Ascending aorta (tissue), 2 donors: ENCODE results near the gene ACACA. TPM values are rescaled to one million over a fixed set of nuclear protein-coding genes. Genes with fewer than 3 reads are reported as not detected.

ENCODE experiments used
- DNase-seq, 2 donors: peaks; one replicate each; pipeline ENCODE4 v3.0.0-alpha.2; 2019; ENCODE audit warnings: low spot score in 2 of 2
- H3K27ac ChIP-seq, 2 donors: fragments of 200-600 bp; sonication (generic); one replicate each; pipeline ENCODE4 v1.5.1; 2016 to 2017; ENCODE audit warnings: mild to moderate bottlenecking in 1 of 2
- H3K27me3 ChIP-seq: fragments of 200-600 bp; sonication (generic); one replicate; pipeline ENCODE4 v1.5.1; 2017
- H3K36me3 ChIP-seq, 2 donors: fragments of 200-600 bp; sonication (generic); one replicate each; pipeline ENCODE4 v1.5.1; 2016
- H3K4me1 ChIP-seq, 2 donors: fragments of 200-600 bp; sonication (generic); one replicate each; pipeline ENCODE4 v1.5.1; 2016 to 2017; ENCODE audit warnings: mild to moderate bottlenecking in 1 of 2
- H3K4me3 ChIP-seq, 2 donors: fragments of 200-600 bp; sonication (generic); one replicate each; pipeline ENCODE4 v1.5.1; 2016 to 2017; ENCODE audit warnings: mild to moderate bottlenecking in 1 of 2
- H3K9me3 ChIP-seq, 2 donors: fragments of 200-600 bp; sonication (generic); one replicate each; pipeline ENCODE4 v1.5.1; 2016
- CTCF ChIP-seq, 3 experiments: fragments of 200-600 bp in 2 of 3; fragments of 450-650 bp in 1 of 3; sonication (generic) in 2 of 3; IDR thresholded peaks; one replicate each; pipeline ENCODE4 v1.5.1; 2016 to 2019; ENCODE audit warnings: antibody characterized with exemption in 3 of 3, mild to moderate bottlenecking in 1 of 3, moderate library complexity in 1 of 3
- intact Hi-C: fragments of 100-400 bp; cut with DNase I; formaldehyde crosslinking; loops from one replicate; pipeline ENCODE4 v1.15.1; 2023
- total RNA-seq: library from RNA; depleted of rRNA; stranded (reverse); fragments of >200 nt; gene quantifications from one replicate; pipeline ENCODE4 v1.1.0, GENCODE V29; 2016

The ACACA gene
- total RNA-seq, 1 donor from 2014 or later: 69.0 TPM

GRCh38 chr17:37389160-37389559 is 17.5 kb downstream of the ACACA start:
- no peak for TF ChIP-seq CTCF (IDR thresholded peaks at IDR 0.05)
- Histone ChIP-seq H3K27ac (no peak overlapping the region), H3K36me3 (no peaks in the 10 kb centered on the region), H3K27me3 (no peaks in the 10 kb centered on the region), H3K4me3 (no peak overlapping the region), H3K4me1 (peaks cover 0 to 7% of the 10 kb centered on the region in 2 donors), H3K9me3 (no peaks in the 10 kb centered on the region)
- DNase-seq: no peak
- intact Hi-C loops: no loop called here

DNA sequence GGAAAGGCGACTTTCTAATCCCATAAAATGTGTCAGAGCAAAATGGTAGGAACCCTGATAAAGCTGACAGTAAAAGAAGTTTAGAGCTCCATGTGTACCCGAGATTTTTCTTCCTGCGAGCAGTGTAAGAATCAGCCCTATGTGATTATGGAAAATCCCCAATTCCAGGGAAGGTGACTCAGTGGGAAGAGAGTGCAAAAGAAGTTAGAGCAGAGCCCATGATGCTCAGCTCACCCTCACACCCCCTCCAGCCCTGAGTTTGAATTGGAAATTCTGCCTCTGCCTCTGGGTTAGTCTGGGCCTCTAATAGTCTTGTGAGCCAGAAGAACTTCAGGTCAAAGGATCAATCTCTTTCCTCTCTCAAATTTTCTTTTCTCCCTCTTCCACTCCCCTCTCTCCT is 18.4 kb downstream of the ACACA start:
- intact Hi-C loops: no loop called here
- Histone ChIP-seq H3K27me3 (no peaks in the 10 kb centered on the region), H3K4me1 (peaks cover 0 to 7% of the 10 kb centered on the region in 2 donors), H3K36me3 (no peaks in the 10 kb centered on the region), H3K9me3 (no peaks in the 10 kb centered on the region), H3K27ac (no peak overlapping the region), H3K4me3 (no peak overlapping the region)
- no peak for TF ChIP-seq CTCF (IDR thresholded peaks at IDR 0.05)
- no peak for DNase-seq

GRCh38 chr17:37386462-37386861 is 20.2 kb downstream of the ACACA start:
- no peak for DNase-seq
- H3K27ac ChIP-seq: no peak overlapping the region

GRCh38 chr17:37385474-37385990 is 21.1 kb downstream of the ACACA start:
- Histone ChIP-seq H3K27ac (no peak overlapping the region), H3K36me3 (no peaks in the 10 kb centered on the region)
- intact Hi-C loops: no loop called here

More at GRCh38 chr17:37386462-37386861, 20.2 kb downstream of the ACACA start:
- no peak for TF ChIP-seq CTCF (IDR thresholded peaks at IDR 0.05)
- Histone ChIP-seq H3K4me1 (peaks cover 0 to under 1% of the 10 kb centered on the region in 2 donors), H3K27me3 (no peaks in the 10 kb centered on the region), H3K4me3 (no peak overlapping the region), H3K9me3 (no peaks in the 10 kb centered on the region), H3K36me3 (no peaks in the 10 kb centered on the region)
- intact Hi-C loops: no loop called here

GRCh38 chr17:37384560-37385149 is 22.0 kb downstream of the ACACA start:
- no peak for DNase-seq
- intact Hi-C loops: no loop called here
- H3K36me3 ChIP-seq: no peaks in the 10 kb centered on the region
- no peak for TF ChIP-seq CTCF (IDR thresholded peaks at IDR 0.05)
- no peak overlapping the region for H3K27ac ChIP-seq
- no peaks in the 10 kb centered on the region for H3K27me3 ChIP-seq
- no peaks in the 10 kb centered on the region for H3K4me1 ChIP-seq
- no peak overlapping the region for H3K4me3 ChIP-seq
- H3K9me3 ChIP-seq: no peaks in the 10 kb centered on the region

More at GRCh38 chr17:37385474-37385990, 21.1 kb downstream of the ACACA start:
- Histone ChIP-seq H3K27me3 (no peaks in the 10 kb centered on the region), H3K4me3 (no peak overlapping the region), H3K4me1 (no peaks in the 10 kb centered on the region), H3K9me3 (no peaks in the 10 kb centered on the region)
- DNase-seq: no peak
- no peak for TF ChIP-seq CTCF (IDR thresholded peaks at IDR 0.05)
